Liver (tissue), 3 donors: ENCODE results near the gene TRIM5.

Experiments used
- RAD21 ChIP-seq, 2 donors: IDR thresholded peaks; 2 replicates each; pipeline ENCODE4 v1.6.1; 2016; ENCODE audit warnings: antibody characterized with exemption in 2 of 2, mild to moderate bottlenecking in 2 of 2
- TAF1 ChIP-seq: conservative IDR thresholded peaks from 2 replicates; pipeline ENCODE4 v1.6.1; 2016; ENCODE audit warnings: antibody characterized with exemption, mild to moderate bottlenecking
- TF ChIP-seq, protein P1 (sequence below): IDR thresholded peaks from 2 replicates; pipeline ENCODE4 v1.6.1; 2016; ENCODE audit warnings: antibody characterized with exemption
- TF ChIP-seq, protein P2 (sequence below): fragments of 150-350 bp; IDR thresholded peaks from 2 replicates; pipeline ENCODE4 v1.5.1; 2017; ENCODE audit warnings: improper control_type of control experiment, low read depth, low read length; ENCODE audit not compliant: missing input control
- TF ChIP-seq, protein P3 (sequence below): IDR thresholded peaks from 2 replicates; pipeline ENCODE4 v1.6.1; 2016; ENCODE audit warnings: antibody characterized with exemption
- donor health status: healthy.
- donor health status: healthy.

DNA sequence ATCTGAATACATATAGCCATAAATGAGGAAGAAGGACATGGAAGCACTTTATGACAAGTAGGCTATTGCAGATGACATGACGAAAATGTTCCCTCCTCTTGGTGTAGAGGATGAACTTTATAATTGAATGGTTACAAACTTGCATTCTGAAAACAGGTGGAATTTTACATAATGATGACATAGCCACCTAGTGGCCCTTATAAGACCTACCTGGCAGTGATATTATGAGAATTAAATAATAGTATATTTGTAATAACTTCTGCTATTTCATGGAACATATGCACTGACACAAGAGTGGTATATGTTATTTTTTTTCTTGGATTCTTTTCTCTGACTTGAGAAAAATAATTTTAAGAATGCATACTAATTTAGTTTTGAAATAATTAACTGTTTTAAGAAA, 27.6 kb upstream of the TRIM5 start:
- TF ChIP-seq, protein P1, sequence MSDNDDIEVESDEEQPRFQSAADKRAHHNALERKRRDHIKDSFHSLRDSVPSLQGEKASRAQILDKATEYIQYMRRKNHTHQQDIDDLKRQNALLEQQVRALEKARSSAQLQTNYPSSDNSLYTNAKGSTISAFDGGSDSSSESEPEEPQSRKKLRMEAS = no peak
- TF ChIP-seq TAF1 (no peak), RAD21 (IDR thresholded peaks at IDR 0.05) (peak; percentile 77 to 78)
- TF ChIP-seq, protein P2, sequence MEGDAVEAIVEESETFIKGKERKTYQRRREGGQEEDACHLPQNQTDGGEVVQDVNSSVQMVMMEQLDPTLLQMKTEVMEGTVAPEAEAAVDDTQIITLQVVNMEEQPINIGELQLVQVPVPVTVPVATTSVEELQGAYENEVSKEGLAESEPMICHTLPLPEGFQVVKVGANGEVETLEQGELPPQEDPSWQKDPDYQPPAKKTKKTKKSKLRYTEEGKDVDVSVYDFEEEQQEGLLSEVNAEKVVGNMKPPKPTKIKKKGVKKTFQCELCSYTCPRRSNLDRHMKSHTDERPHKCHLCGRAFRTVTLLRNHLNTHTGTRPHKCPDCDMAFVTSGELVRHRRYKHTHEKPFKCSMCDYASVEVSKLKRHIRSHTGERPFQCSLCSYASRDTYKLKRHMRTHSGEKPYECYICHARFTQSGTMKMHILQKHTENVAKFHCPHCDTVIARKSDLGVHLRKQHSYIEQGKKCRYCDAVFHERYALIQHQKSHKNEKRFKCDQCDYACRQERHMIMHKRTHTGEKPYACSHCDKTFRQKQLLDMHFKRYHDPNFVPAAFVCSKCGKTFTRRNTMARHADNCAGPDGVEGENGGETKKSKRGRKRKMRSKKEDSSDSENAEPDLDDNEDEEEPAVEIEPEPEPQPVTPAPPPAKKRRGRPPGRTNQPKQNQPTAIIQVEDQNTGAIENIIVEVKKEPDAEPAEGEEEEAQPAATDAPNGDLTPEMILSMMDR = peak; percentile 49
- TF ChIP-seq, protein P3, sequence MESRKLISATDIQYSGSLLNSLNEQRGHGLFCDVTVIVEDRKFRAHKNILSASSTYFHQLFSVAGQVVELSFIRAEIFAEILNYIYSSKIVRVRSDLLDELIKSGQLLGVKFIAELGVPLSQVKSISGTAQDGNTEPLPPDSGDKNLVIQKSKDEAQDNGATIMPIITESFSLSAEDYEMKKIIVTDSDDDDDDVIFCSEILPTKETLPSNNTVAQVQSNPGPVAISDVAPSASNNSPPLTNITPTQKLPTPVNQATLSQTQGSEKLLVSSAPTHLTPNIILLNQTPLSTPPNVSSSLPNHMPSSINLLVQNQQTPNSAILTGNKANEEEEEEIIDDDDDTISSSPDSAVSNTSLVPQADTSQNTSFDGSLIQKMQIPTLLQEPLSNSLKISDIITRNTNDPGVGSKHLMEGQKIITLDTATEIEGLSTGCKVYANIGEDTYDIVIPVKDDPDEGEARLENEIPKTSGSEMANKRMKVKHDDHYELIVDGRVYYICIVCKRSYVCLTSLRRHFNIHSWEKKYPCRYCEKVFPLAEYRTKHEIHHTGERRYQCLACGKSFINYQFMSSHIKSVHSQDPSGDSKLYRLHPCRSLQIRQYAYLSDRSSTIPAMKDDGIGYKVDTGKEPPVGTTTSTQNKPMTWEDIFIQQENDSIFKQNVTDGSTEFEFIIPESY = no peak
